Measurements from ENCODE around the gene WDR53.
"Not testable (repeated sequence)": the region's sequence is repeated elsewhere in the genome, so short reads cannot be mapped to it uniquely, and the experiment has no call there.

Gene WDR53

DNA sequence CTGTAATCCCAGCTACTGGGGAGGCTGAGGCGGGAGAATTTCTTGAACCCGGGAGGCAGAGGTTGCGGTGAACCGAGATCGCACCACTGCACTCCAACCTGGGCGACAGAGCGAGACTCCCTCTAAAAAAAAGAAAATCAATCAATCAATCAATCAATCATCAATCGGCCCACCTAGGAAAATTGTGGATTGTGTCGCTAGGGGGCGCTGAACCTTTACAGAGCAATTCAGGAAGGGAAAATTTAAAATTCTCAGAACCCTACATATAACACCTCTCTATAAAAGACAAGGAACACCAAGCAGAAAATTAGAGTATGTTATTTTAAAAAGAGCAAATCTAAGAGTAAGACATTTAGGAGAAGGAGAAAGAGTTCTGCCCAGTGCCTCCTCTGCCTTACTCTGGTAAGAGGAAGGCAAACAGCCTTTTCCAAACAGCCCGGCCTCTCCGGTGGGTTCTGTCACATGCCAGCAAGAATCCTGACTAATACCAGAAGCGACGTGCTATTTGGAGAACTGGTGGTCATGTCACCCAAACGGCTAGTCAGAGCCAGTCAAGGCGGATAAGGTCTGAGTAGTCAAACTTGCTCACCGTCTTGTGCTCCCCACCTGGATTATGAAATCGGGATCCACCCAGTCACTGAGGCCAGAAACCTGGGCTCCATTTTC is 30.9 kb downstream of the WDR53 start:
- no peaks in the 10 kb centered on the region for H3K9me3 ChIP-seq (ENCODE audit: insufficient read depth, low read depth, low read length)
- H3K27ac ChIP-seq (ENCODE audit: low read depth, low read length), result no peak overlapping the region
- no peaks in the 10 kb centered on the region for H3K36me3 ChIP-seq (ENCODE audit: insufficient read depth, low read length)
- peaks cover 6% of the 10 kb centered on the region; the same call in 1 of the 2 replicates for H3K4me1 ChIP-seq (ENCODE audit: insufficient read depth, low read length)
- no peaks in the 10 kb centered on the region for H3K27me3 ChIP-seq (ENCODE audit: insufficient read depth, low read length)
- H3K4me3 ChIP-seq (ENCODE audit: low read length), result no peak overlapping the region
- WGBS, result 71% methylated on average over 18 of the region's 18 CpGs
- H3K9ac ChIP-seq (ENCODE audit: low read depth, low read length), result no peak overlapping the region

DNA sequence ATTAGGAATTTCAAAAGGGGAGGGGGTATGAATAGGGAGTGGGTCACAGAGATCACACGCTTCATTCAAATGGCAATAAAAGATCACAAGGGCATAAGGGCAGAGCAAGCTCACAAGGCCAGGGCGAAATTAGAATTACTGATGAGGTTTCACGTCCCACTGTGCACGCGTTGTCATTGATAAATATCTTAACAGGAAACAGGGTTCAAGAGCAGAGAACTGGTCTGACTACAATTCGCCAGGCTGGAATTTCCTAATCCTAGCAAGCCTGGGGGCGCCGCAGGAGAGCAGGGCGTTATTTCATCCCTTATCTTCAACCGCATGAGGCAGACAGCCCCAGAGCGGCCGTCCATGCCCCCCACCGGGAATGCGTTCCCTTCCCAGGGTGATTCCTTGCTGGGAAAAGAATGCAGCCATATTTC is 35.1 kb downstream of the WDR53 start:
- no peak overlapping the region for H3K9ac ChIP-seq (ENCODE audit: low read depth, low read length)
- H3K36me3 ChIP-seq (ENCODE audit: insufficient read depth, low read length), result no peaks in the 10 kb centered on the region
- WGBS, result 15% methylated on average over 14 of the region's 14 CpGs
- H3K4me3 ChIP-seq (ENCODE audit: low read length), result no peak overlapping the region
- peaks cover 3% of the 10 kb centered on the region; the same call in 1 of the 2 replicates for H3K9me3 ChIP-seq (ENCODE audit: insufficient read depth, low read depth, low read length)
- peaks cover 6% of the 10 kb centered on the region; the same call in 1 of the 2 replicates for H3K4me1 ChIP-seq (ENCODE audit: insufficient read depth, low read length)
- no peaks in the 10 kb centered on the region for H3K27me3 ChIP-seq (ENCODE audit: insufficient read depth, low read length)
- peak overlapping the region; percentile 79; the same call in 1 of the 2 replicates for H3K27ac ChIP-seq (ENCODE audit: low read depth, low read length)

GRCh38 chr3:196531418-196531817 is 36.9 kb downstream of the WDR53 start:
- 96% methylated on average over 4 of the region's 4 CpGs for WGBS
- H3K9me3 ChIP-seq (ENCODE audit: insufficient read depth, low read depth, low read length), result peaks cover 3% of the 10 kb centered on the region; the same call in 1 of the 2 replicates
- no peak overlapping the region for H3K9ac ChIP-seq (ENCODE audit: low read depth, low read length)
- no peaks in the 10 kb centered on the region for H3K27me3 ChIP-seq (ENCODE audit: insufficient read depth, low read length)
- H3K4me3 ChIP-seq (ENCODE audit: low read length), result no peak overlapping the region
- no peaks in the 10 kb centered on the region for H3K36me3 ChIP-seq (ENCODE audit: insufficient read depth, low read length)
- peaks cover 6% of the 10 kb centered on the region; the same call in 1 of the 2 replicates for H3K4me1 ChIP-seq (ENCODE audit: insufficient read depth, low read length)
- H3K27ac ChIP-seq (ENCODE audit: low read depth, low read length), result no peak overlapping the region

- H3K36me3 ChIP-seq (ENCODE audit: insufficient read depth, low read length), result no peaks in the 10 kb centered on the region
- no peak overlapping the region; the same call in 1 of the 2 replicates for H3K9ac ChIP-seq (ENCODE audit: low read depth, low read length)
- H3K4me3 ChIP-seq (ENCODE audit: low read length), result peak overlapping the region; percentile 42
- H3K27ac ChIP-seq (ENCODE audit: low read depth, low read length), result no peak overlapping the region
- WGBS, result 55% methylated on average over 52 of the region's 52 CpGs
- peaks cover 6% of the 10 kb centered on the region; the same call in 1 of the 2 replicates for H3K4me1 ChIP-seq (ENCODE audit: insufficient read depth, low read length)
- H3K9me3 ChIP-seq (ENCODE audit: insufficient read depth, low read depth, low read length), result peaks cover 3% of the 10 kb centered on the region; the same call in 1 of the 2 replicates
- no peaks in the 10 kb centered on the region for H3K27me3 ChIP-seq (ENCODE audit: insufficient read depth, low read length)
These were observed 39.6 kb downstream of the WDR53 start for GRCh38 chr3:196528639-196529233.

DNA sequence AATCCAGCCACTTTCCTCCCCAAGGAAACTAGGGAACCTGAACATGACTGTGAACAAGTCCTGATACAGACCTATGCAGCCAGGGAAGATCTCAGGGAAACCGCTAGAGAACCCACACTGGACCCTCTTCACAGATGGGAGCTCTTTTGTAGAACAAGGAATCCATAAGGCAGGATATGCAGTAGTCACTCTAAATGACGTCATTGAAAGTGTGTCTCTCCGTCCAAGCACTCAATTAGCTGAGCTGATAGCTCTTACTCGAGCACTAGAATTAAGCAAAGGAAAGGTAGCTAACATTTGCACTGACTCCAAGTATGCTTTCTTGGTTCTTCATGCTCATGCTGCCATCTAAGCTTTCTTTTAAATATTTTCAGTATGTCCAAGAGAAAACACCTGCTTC is 43.2 kb downstream of the WDR53 start:
- H3K27ac ChIP-seq (ENCODE audit: low read depth, low read length), result no peak overlapping the region
- no peaks in the 10 kb centered on the region for H3K4me1 ChIP-seq (ENCODE audit: insufficient read depth, low read length)
- H3K36me3 ChIP-seq (ENCODE audit: insufficient read depth, low read length), result no peaks in the 10 kb centered on the region
- peaks cover 17% of the 10 kb centered on the region for H3K9me3 ChIP-seq (ENCODE audit: insufficient read depth, low read depth, low read length)
- 92% methylated on average over 4 of the region's 4 CpGs for WGBS
- H3K4me3 ChIP-seq (ENCODE audit: low read length), result no peak overlapping the region
- H3K27me3 ChIP-seq (ENCODE audit: insufficient read depth, low read length), result no peaks in the 10 kb centered on the region
- H3K9ac ChIP-seq (ENCODE audit: low read depth, low read length), result no peak overlapping the region

- H3K9me3 ChIP-seq (ENCODE audit: insufficient read depth, low read depth, low read length), result peaks cover 23% of the 10 kb centered on the region
- H3K27me3 ChIP-seq (ENCODE audit: insufficient read depth, low read length), result no peaks in the 10 kb centered on the region
- H3K27ac ChIP-seq (ENCODE audit: low read depth, low read length), result no peak overlapping the region
- no peaks in the 10 kb centered on the region for H3K36me3 ChIP-seq (ENCODE audit: insufficient read depth, low read length)
- no peak overlapping the region for H3K9ac ChIP-seq (ENCODE audit: low read depth, low read length)
- H3K4me3 ChIP-seq (ENCODE audit: low read length), result no peak overlapping the region
- WGBS, result 66% methylated on average over 5 of the region's 5 CpGs
- no peaks in the 10 kb centered on the region for H3K4me1 ChIP-seq (ENCODE audit: insufficient read depth, low read length)
These were observed 43.8 kb downstream of the WDR53 start for GRCh38 chr3:196524527-196524926.

DNA sequence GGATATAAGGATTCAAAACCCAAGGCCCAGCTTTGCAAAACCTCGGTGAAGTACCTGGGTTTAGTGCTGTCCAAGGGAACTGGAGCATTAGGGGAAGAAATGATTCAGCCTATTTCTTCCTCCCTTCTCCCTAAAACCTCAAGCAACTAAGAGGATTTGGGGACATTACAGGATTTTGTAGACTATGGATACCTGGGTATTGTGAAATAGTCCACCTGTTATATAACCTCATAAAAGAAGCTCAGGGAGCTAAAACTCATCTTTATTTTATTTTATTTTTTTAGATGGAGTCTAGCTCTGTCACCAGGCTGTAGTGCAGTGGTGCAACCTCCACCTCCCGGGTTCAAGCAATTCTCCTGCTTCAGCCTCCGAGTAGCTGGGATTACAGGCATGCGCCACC is 44.5 kb downstream of the WDR53 start:
- no peak overlapping the region for H3K27ac ChIP-seq (ENCODE audit: low read depth, low read length)
- H3K4me3 ChIP-seq (ENCODE audit: low read length), result no peak overlapping the region
- peaks cover 30% of the 10 kb centered on the region for H3K9me3 ChIP-seq (ENCODE audit: insufficient read depth, low read depth, low read length)
- no peaks in the 10 kb centered on the region for H3K27me3 ChIP-seq (ENCODE audit: insufficient read depth, low read length)
- H3K4me1 ChIP-seq (ENCODE audit: insufficient read depth, low read length), result no peaks in the 10 kb centered on the region
- 96% methylated on average over 4 of the region's 4 CpGs for WGBS
- H3K9ac ChIP-seq (ENCODE audit: low read depth, low read length), result no peak overlapping the region
- no peaks in the 10 kb centered on the region for H3K36me3 ChIP-seq (ENCODE audit: insufficient read depth, low read length)

- H3K4me3 ChIP-seq (ENCODE audit: low read length); H3K36me3 ChIP-seq (ENCODE audit: insufficient read depth, low read length); H3K4me1 ChIP-seq (ENCODE audit: insufficient read depth, low read length); H3K27me3 ChIP-seq (ENCODE audit: insufficient read depth, low read length); H3K27ac ChIP-seq (ENCODE audit: low read depth, low read length); H3K9ac ChIP-seq (ENCODE audit: low read depth, low read length): not testable (repeated sequence)
- peaks cover 45% of the 10 kb centered on the region for H3K9me3 ChIP-seq (ENCODE audit: insufficient read depth, low read depth, low read length)
- 92% methylated on average over 10 of the region's 12 CpGs for WGBS
These were observed 47.1 kb downstream of the WDR53 start for GRCh38 chr3:196521291-196521690.

- no peak overlapping the region for H3K4me3 ChIP-seq (ENCODE audit: low read length)
- H3K36me3 ChIP-seq (ENCODE audit: insufficient read depth, low read length), result no peaks in the 10 kb centered on the region
- H3K9me3 ChIP-seq (ENCODE audit: insufficient read depth, low read depth, low read length), result peaks cover 45% of the 10 kb centered on the region
- no peak overlapping the region for H3K27ac ChIP-seq (ENCODE audit: low read depth, low read length)
- H3K27me3 ChIP-seq (ENCODE audit: insufficient read depth, low read length), result no peaks in the 10 kb centered on the region
- 93% methylated on average over 5 of the region's 5 CpGs for WGBS
- H3K4me1 ChIP-seq (ENCODE audit: insufficient read depth, low read length), result no peaks in the 10 kb centered on the region; the same call in 1 of the 2 replicates
- no peak overlapping the region for H3K9ac ChIP-seq (ENCODE audit: low read depth, low read length)
These were observed 48.7 kb downstream of the WDR53 start for GRCh38 chr3:196519718-196520082.

DNA sequence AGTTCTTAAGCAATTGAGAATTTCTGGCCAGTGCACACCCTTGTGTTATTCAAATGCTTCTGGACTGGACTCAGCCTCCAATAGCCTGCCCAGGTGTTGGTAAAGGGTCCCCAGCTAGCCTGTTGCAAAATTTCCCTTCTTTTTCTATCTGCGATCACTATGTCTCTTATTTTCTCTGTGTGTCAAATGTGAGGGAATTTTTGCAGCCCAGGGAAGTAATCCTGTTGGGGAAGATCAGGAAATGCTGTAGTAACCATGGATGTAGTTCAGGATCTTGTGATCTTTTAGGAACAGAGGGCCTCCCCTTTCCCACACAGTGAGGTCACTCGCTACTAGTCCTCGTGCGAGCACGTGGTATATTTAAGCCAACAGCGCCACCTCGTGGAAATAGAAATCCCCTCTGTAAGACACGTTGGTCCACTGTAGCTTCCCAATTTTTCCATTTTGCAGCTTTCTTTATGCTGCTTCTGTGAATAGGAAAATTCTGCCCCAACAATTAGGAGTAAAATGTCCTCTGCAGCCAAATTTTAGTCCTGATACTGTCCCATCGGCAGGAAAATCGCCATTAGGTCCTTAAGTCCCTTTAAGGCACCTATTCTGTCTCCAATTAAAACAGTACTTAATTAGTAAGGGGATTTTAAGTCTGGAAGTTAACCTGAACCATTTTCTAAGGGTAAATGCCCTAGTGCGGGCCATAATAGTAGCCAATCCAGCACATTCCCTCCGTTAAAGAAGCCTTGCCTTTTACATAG is 49.2 kb downstream of the WDR53 start:
- Histone ChIP-seq H3K4me3 (ENCODE audit: low read length) (no peak overlapping the region), H3K4me1 (ENCODE audit: insufficient read depth, low read length) (no peaks in the 10 kb centered on the region; the same call in 1 of the 2 replicates), H3K9me3 (ENCODE audit: insufficient read depth, low read depth, low read length) (peaks cover 45% of the 10 kb centered on the region), H3K27me3 (ENCODE audit: insufficient read depth, low read length) (no peaks in the 10 kb centered on the region), H3K36me3 (ENCODE audit: insufficient read depth, low read length) (no peaks in the 10 kb centered on the region), H3K9ac (ENCODE audit: low read depth, low read length) (no peak overlapping the region), H3K27ac (ENCODE audit: low read depth, low read length) (peak overlapping the region; percentile 70; the same call in 1 of the 2 replicates)
- 60% methylated on average over 12 of the region's 12 CpGs for WGBS

GRCh38 chr3:196517919-196518318 is 50.4 kb downstream of the WDR53 start:
- Histone ChIP-seq H3K4me3 (ENCODE audit: low read length) (no peak overlapping the region; the same call in 1 of the 2 replicates), H3K27ac (ENCODE audit: low read depth, low read length) (peak overlapping the region; percentile 76; the same call in 1 of the 2 replicates), H3K36me3 (ENCODE audit: insufficient read depth, low read length) (no peaks in the 10 kb centered on the region), H3K27me3 (ENCODE audit: insufficient read depth, low read length) (no peaks in the 10 kb centered on the region), H3K9me3 (ENCODE audit: insufficient read depth, low read depth, low read length) (peaks cover 45% of the 10 kb centered on the region), H3K9ac (ENCODE audit: low read depth, low read length) (no peak overlapping the region), H3K4me1 (ENCODE audit: insufficient read depth, low read length) (no peaks in the 10 kb centered on the region; the same call in 1 of the 2 replicates)
- 92% methylated on average over 2 of the region's 2 CpGs for WGBS
